Measurements from ENCODE around the gene PDCD4. TPM values are rescaled to one million over a fixed set of nuclear protein-coding genes. Genes with fewer than 3 reads are reported as not detected.
A peak's percentile ranks its signal among the peaks of the same experiment; 100 is the strongest.

PDCD4 gene
- total and polyA plus RNA-seq, 2 of the 13 experiments (the other 11 are each of a cell fraction or from before 2014, with no cell fraction given) = 22.8 to 56.2 TPM

DNA sequence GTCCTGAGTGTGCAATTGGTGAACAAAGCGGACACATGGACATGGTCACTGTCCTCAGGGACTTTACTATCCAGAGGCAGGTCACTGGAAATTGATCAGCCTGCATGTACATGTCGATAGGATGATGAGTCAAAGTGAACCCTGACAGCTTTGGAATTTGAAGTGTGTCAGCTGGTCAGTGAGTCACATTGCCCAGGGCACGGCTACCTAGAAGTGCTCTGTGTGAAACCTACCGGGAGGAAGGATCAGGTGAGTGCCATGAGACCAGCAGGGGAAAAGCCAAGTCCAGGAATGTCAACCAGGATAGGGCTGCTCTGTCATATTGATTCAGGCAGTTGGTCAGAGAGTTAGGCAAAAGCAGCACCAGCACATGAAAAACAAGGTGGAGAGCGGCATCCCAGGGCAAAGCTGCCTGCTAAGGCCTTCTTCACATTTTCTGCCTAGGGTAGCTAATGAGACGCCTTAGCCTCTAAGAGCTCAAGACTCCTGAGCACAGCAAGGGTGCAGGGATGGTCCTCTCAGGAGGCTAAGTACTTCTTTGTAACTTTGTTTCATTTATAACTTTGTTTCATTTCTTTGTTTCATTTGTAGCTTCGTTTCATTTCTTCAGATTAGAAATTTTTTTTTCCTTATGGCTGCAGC, 19.4 kb upstream of the PDCD4 start (continued):
- TF ChIP-seq NFKBIZ (CRISPR knock-in tag; IDR thresholded peaks at IDR 0.05) (no peak), FOXA1 (IDR thresholded peaks at IDR 0.05) (no peak), FOXA1 (CRISPR knock-in tag; IDR thresholded peaks at IDR 0.05) (no peak), PHF5A (CRISPR knock-in tag; IDR thresholded peaks at IDR 0.05; ENCODE audit: low read depth, unreplicated experiment) (no peak), REXO4 (CRISPR knock-in tag; IDR thresholded peaks at IDR 0.05; ENCODE audit: borderline replicate concordance) (no peak), ZNF598 (CRISPR knock-in tag; IDR thresholded peaks at IDR 0.05; ENCODE audit: borderline replicate concordance) (no peak), NFYC (CRISPR knock-in tag; IDR thresholded peaks at IDR 0.05) (no peak), SCMH1 (CRISPR knock-in tag; IDR thresholded peaks at IDR 0.05; ENCODE audit: borderline replicate concordance) (no peak), MED1 (CRISPR knock-in tag; IDR thresholded peaks at IDR 0.05) (peak; percentile 12; the same call in 1 of the 2 replicates), ZNF430 (CRISPR knock-in tag; IDR thresholded peaks at IDR 0.05) (no peak), ZNF7 (CRISPR knock-in tag; IDR thresholded peaks at IDR 0.05) (no peak), KDM5B (CRISPR knock-in tag; IDR thresholded peaks at IDR 0.05; ENCODE audit: borderline replicate concordance) (no peak), HIVEP1 (CRISPR knock-in tag; IDR thresholded peaks at IDR 0.05) (no peak), HMG20B (CRISPR knock-in tag; conservative IDR thresholded peaks at IDR 0.05) (no peak), ZC3H13 (CRISPR knock-in tag; IDR thresholded peaks at IDR 0.05) (no peak), KDM2A (CRISPR knock-in tag; IDR thresholded peaks at IDR 0.05; ENCODE audit: borderline replicate concordance, low read depth) (no peak), KLF15 (CRISPR knock-in tag; IDR thresholded peaks at IDR 0.05; ENCODE audit: borderline replicate concordance) (no peak)
- TF ChIP-seq, protein P1, sequence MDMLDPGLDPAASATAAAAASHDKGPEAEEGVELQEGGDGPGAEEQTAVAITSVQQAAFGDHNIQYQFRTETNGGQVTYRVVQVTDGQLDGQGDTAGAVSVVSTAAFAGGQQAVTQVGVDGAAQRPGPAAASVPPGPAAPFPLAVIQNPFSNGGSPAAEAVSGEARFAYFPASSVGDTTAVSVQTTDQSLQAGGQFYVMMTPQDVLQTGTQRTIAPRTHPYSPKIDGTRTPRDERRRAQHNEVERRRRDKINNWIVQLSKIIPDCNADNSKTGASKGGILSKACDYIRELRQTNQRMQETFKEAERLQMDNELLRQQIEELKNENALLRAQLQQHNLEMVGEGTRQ (IDR thresholded peaks at IDR 0.05; ENCODE audit: low read depth, low read length) = peak; percentile 67
- TF ChIP-seq, protein P1 (CRISPR knock-in tag; IDR thresholded peaks at IDR 0.05; ENCODE audit: borderline replicate concordance) = no peak
- TF ChIP-seq, protein P2, sequence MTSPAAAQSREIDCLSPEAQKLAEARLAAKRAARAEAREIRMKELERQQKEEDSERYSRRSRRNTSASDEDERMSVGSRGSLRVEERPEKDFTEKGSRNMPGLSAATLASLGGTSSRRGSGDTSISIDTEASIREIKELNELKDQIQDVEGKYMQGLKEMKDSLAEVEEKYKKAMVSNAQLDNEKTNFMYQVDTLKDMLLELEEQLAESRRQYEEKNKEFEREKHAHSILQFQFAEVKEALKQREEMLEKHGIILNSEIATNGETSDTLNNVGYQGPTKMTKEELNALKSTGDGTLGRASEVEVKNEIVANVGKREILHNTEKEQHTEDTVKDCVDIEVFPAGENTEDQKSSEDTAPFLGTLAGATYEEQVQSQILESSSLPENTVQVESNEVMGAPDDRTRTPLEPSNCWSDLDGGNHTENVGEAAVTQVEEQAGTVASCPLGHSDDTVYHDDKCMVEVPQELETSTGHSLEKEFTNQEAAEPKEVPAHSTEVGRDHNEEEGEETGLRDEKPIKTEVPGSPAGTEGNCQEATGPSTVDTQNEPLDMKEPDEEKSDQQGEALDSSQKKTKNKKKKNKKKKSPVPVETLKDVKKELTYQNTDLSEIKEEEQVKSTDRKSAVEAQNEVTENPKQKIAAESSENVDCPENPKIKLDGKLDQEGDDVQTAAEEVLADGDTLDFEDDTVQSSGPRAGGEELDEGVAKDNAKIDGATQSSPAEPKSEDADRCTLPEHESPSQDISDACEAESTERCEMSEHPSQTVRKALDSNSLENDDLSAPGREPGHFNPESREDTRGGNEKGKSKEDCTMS (CRISPR knock-in tag; conservative IDR thresholded peaks at IDR 0.05) = no peak
- TF ChIP-seq, protein P3, sequence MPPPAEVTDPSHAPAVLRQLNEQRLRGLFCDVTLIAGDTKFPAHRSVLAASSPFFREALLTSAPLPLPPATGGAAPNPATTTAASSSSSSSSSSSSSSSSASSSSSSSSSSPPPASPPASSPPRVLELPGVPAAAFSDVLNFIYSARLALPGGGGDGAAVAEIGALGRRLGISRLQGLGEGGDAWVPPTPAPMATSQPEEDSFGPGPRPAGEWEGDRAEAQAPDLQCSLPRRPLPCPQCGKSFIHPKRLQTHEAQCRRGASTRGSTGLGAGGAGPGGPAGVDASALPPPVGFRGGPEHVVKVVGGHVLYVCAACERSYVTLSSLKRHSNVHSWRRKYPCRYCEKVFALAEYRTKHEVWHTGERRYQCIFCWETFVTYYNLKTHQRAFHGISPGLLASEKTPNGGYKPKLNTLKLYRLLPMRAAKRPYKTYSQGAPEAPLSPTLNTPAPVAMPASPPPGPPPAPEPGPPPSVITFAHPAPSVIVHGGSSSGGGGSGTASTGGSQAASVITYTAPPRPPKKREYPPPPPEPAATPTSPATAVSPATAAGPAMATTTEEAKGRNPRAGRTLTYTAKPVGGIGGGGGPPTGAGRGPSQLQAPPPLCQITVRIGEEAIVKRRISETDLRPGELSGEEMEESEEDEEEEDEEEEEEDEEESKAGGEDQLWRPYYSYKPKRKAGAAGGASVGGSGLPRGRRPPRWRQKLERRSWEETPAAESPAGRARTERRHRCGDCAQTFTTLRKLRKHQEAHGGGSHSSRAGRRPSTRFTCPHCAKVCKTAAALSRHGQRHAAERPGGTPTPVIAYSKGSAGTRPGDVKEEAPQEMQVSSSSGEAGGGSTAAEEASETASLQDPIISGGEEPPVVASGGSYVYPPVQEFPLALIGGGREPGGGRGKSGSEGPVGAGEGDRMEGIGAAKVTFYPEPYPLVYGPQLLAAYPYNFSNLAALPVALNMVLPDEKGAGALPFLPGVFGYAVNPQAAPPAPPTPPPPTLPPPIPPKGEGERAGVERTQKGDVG (CRISPR knock-in tag; IDR thresholded peaks at IDR 0.05; ENCODE audit: borderline replicate concordance) = no peak
- TF ChIP-seq, protein P4, sequence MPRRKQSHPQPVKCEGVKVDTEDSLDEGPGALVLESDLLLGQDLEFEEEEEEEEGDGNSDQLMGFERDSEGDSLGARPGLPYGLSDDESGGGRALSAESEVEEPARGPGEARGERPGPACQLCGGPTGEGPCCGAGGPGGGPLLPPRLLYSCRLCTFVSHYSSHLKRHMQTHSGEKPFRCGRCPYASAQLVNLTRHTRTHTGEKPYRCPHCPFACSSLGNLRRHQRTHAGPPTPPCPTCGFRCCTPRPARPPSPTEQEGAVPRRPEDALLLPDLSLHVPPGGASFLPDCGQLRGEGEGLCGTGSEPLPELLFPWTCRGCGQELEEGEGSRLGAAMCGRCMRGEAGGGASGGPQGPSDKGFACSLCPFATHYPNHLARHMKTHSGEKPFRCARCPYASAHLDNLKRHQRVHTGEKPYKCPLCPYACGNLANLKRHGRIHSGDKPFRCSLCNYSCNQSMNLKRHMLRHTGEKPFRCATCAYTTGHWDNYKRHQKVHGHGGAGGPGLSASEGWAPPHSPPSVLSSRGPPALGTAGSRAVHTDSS (CRISPR knock-in tag; conservative IDR thresholded peaks at IDR 0.05) = no peak
